Nephron progenitor cell (in vitro differentiated cells): ENCODE data around the gene LRRC38.

Experiments used
- DNase-seq: peaks from one replicate; pipeline ENCODE4 v3.0.0; 2021
- H3K27ac Mint-ChIP-seq: 2 replicates; pipeline ENCODE4 v1.8.0; 2021; ENCODE audit warnings: mild to moderate bottlenecking, moderate library complexity, mixed read lengths
- H3K27me3 Mint-ChIP-seq: 2 replicates; pipeline ENCODE4 v1.8.0; 2021; ENCODE audit warnings: mild to moderate bottlenecking, low read depth, mixed read lengths; ENCODE audit not compliant: poor library complexity
- H3K36me3 Mint-ChIP-seq: 2 replicates; pipeline ENCODE4 v1.8.0; 2021; ENCODE audit warnings: low read depth, mixed read lengths
- H3K4me1 Mint-ChIP-seq: 2 replicates; pipeline ENCODE4 v1.8.0; 2021; ENCODE audit warnings: mixed read lengths
- H3K4me3 Mint-ChIP-seq: 2 replicates; pipeline ENCODE4 v1.8.0; 2021; ENCODE audit warnings: mild to moderate bottlenecking, moderate library complexity, mixed read lengths
- H3K9me3 Mint-ChIP-seq: 2 replicates; pipeline ENCODE4 v1.8.0; 2021; ENCODE audit warnings: mild to moderate bottlenecking, moderate library complexity, mixed read lengths
- CTCF ChIP-seq: fragments of 200-600 bp; sonication (generic); IDR thresholded peaks from 2 replicates; pipeline ENCODE4 v1.5.0; 2021; ENCODE audit warnings: antibody characterized with exemption

Gene LRRC38

DNA sequence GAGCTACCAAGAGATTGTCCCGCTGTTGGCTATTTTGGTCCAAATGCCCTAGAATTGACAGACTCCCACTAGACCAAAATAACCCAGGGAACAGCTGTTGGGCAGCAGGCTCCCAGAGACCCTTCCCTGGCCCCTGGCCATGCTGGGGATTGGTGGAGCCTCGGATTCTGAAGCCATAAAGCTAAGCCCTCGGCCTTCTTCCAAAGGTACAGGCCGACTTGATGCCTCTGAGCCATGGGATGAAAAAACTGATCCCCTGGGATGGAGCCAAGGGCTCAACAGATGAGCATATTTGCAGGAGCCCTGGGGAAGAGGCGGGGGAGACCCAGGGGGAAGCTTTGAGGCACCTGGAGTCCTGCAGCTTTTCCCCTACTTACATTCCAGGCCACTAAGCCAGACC lies 1.0 kb upstream of the LRRC38 start:
- Mint-ChIP-seq H3K27ac (no peak overlapping the region), H3K27me3 (peaks cover 97% of the 10 kb centered on the region), H3K9me3 (peaks cover 13% of the 10 kb centered on the region), H3K36me3 (no peaks in the 10 kb centered on the region), H3K4me1 (no peaks in the 10 kb centered on the region), H3K4me3 (no peak overlapping the region)
- TF ChIP-seq CTCF = no peak
- no peak for DNase-seq

DNA sequence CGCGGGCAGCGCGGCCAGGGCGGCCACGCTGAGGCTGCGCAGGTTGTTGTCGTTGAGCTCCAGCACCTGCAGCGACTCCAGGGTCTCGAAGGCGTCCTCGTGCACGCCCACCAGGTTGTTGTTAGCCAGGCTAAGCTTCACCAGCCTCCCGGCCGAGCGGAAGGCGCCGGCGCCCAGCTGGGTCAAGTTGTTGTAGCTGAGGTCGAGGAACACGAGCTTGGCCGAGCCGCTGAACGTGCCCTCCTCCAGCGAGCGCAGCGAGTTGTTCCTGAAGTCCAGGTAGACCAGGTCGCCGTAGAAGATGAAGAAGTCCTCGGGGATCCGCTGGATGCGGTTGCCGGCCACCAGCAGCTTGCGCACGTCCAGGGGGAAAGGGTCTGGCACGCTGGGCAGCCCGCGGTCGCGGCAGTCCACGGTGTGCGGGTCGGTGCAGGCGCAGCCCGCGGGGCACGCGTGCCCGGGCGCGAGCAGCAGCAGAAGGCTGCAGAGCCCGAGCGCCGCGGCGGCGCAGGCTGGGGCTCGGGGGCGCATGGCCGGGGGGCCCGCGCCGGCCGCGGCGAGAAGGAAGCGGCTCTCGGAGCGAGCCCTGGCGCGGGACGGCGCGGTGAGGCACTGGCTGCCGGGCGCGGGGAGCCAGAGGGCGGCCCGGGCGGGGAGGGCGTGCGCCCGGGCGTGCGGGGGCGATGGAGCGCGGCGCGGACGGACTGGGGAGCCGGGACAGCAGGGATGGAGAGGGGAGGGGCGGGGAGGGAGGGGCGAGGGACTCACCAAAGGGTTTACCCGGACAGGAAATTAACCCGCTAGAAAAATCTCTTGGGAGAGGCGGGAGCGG lies 524 bp downstream of the LRRC38 start:
- peak overlapping the region; percentile 73 for H3K4me3 Mint-ChIP-seq
- H3K27ac Mint-ChIP-seq = no peak overlapping the region
- H3K9me3 Mint-ChIP-seq = peaks cover 4% of the 10 kb centered on the region
- peak; percentile 43 for DNase-seq
- H3K4me1 Mint-ChIP-seq = no peaks in the 10 kb centered on the region
- no peaks in the 10 kb centered on the region for H3K36me3 Mint-ChIP-seq
- H3K27me3 Mint-ChIP-seq = peaks cover 98% of the 10 kb centered on the region
- no peak for TF ChIP-seq CTCF

DNA sequence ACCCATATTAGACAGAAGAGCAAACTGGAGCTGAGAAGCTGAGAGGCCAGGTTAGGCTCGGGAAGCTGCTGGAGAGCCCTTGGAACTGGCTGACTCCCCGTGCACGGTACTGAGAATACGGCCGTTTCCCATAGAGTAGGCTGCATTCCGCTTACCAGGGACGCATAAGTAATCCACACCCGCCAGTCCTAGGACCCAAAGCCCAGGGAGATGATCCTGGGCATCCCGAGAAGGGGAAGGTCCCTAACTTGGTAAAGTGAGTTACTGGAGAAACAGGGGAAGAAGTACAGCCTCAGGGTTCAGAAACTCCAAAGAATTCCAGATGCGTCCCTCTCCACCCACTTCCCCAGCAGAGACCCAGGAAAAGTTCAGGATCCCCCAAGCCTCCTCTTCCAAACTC lies 1.3 kb downstream of the LRRC38 start:
- H3K9me3 Mint-ChIP-seq = no peaks in the 10 kb centered on the region
- H3K4me1 Mint-ChIP-seq = no peaks in the 10 kb centered on the region
- DNase-seq = no peak
- no peak for TF ChIP-seq CTCF
- peak overlapping the region; percentile 54 for H3K4me3 Mint-ChIP-seq
- peaks cover 98% of the 10 kb centered on the region for H3K27me3 Mint-ChIP-seq
- H3K27ac Mint-ChIP-seq = no peak overlapping the region
- no peaks in the 10 kb centered on the region for H3K36me3 Mint-ChIP-seq

DNA sequence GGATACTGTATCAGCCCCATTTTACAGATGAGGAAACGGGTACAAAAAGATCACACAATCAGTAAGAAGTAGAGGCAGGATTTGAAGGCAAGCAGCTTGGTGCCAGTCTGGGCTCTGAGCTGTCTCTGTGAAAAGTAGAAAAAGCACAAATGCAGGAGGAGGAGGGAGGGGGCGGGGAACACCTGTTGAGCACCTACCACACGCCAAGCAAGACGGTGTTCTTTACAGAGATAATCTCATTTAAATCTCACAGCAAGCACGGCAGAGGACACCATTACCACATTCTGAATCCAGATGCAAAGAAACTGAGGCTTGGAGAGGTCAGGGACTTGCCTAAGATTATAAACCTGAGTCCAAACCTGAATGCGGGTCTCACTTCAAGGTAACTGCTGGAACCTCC lies 3.3 kb downstream of the LRRC38 start:
- Mint-ChIP-seq H3K4me3 (no peak overlapping the region), H3K27me3 (peaks cover 89% of the 10 kb centered on the region), H3K4me1 (peaks cover 4% of the 10 kb centered on the region), H3K36me3 (no peaks in the 10 kb centered on the region), H3K27ac (no peak overlapping the region), H3K9me3 (no peaks in the 10 kb centered on the region)
- TF ChIP-seq CTCF = no peak
- no peak for DNase-seq

- Mint-ChIP-seq H3K4me1 (peaks cover 7% of the 10 kb centered on the region), H3K27me3 (peaks cover 67% of the 10 kb centered on the region), H3K4me3 (no peak overlapping the region), H3K9me3 (peaks cover 4% of the 10 kb centered on the region), H3K36me3 (no peaks in the 10 kb centered on the region), H3K27ac (no peak overlapping the region)
- no peak for DNase-seq
- no peak for TF ChIP-seq CTCF
Measured at GRCh38 chr1:13507075-13507474, 6.7 kb downstream of the LRRC38 start.

- peak; percentile 15 for DNase-seq
- Mint-ChIP-seq H3K27me3 (peaks cover 48% of the 10 kb centered on the region), H3K4me3 (no peak overlapping the region), H3K27ac (no peak overlapping the region), H3K36me3 (no peaks in the 10 kb centered on the region), H3K9me3 (peaks cover 4% of the 10 kb centered on the region), H3K4me1 (peaks cover 7% of the 10 kb centered on the region)
- no peak for TF ChIP-seq CTCF
Measured at GRCh38 chr1:13505020-13505419, 8.8 kb downstream of the LRRC38 start.
